Measurements from ENCODE around the gene ASAP3. TPM values are rescaled to one million over a fixed set of nuclear protein-coding genes. Genes with fewer than 3 reads are reported as not detected.

Gene ASAP3
- 10 to 100 TPM; 38.6 to 47.2 TPM for total RNA-seq

DNA sequence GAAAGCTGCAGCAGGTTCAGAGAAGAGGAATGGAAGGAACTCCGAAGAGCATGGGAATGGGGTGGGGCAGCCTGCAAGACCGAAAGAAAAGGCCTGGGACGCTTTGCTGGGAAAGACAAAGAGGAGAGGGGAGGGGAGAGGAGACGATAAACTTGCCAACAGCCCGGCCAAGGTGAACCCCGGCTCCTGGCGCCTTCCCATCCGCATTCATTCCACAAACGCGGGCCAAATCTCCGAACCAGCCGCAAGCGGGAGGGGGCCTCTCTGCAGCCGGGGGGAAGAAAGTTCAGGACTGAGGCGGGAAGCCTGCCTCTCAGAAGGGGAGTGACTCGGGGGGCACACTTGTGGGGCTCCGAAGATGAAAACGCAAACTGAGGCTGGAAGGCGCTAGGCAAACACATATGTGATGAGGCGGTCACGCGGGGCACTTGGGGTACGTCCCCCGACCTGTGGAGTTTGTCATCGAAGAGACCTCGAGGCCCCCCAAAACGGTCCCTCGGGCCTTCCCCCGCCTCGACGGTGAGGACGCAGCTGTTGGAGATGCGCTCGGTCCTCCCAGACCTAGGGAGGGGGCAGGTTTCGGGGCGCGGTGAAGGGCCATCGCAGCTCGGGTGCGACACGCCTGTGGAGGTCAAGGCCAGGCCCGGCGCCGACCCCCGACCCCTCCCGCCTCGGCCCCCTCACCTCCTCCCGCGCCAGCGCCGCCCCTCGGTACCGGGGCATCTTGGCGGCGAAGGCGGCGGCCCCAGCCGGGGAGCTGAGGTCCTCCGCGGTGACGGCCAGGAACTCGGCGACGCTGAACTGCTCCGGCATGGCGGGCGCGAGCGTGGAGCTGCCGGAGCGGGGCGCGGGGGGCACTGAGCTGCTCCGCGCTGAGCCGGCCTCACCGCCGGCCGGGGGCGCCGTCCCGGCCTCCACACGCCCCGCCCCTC, at the start of gene ASAP3:
Gene ASAP3, minus strand, starts transcription at position 859 of the 932 bp plus-strand sequence. Its CDS starts 46 bp downstream, at position 813.
- no peaks in the 10 kb centered on the region for H3K9me3 ChIP-seq
- H3K4me3 ChIP-seq = peak within 1 kb of the TSS; percentile 88 to 98
- peak in 1 of 2 donors; percentile 43 for TF ChIP-seq CTCF (IDR thresholded peaks at IDR 0.05)
- no peak for DNase-seq (ENCODE audit: low spot score)
- no peaks in the 10 kb centered on the region for H3K27me3 ChIP-seq
- H3K4me1 ChIP-seq = peaks cover 0 to 50% of the 10 kb centered on the region in 2 donors
- H3K36me3 ChIP-seq = no peaks in the 10 kb centered on the region
- peak within 1 kb of the TSS; percentile 93 to 97 for H3K27ac ChIP-seq

- peaks cover 0 to 29% of the 10 kb centered on the region in 2 donors for H3K4me1 ChIP-seq
Measured at GRCh38 chr1:23533246-23534023, 49.5 kb upstream of the ASAP3 start.

GRCh38 chr1:23531562-23532094, 47.6 kb upstream of the ASAP3 start:
- H3K27me3 ChIP-seq = no peaks in the 10 kb centered on the region
- no peak for TF ChIP-seq CTCF (IDR thresholded peaks at IDR 0.05)
- H3K27ac ChIP-seq = peak overlapping the region in 1 of 2 donors; percentile 19
- peaks cover 0 to 36% of the 10 kb centered on the region in 2 donors for H3K4me1 ChIP-seq
- peak overlapping the region; percentile 23 to 62 for H3K4me3 ChIP-seq
- no peaks in the 10 kb centered on the region for H3K36me3 ChIP-seq
- H3K9me3 ChIP-seq = no peaks in the 10 kb centered on the region
- no peak for DNase-seq (ENCODE audit: low spot score)

More at GRCh38 chr1:23533246-23534023, 49.5 kb upstream of the ASAP3 start:
- Histone ChIP-seq H3K9me3 (no peaks in the 10 kb centered on the region), H3K27me3 (no peaks in the 10 kb centered on the region), H3K27ac (no peak overlapping the region), H3K4me3 (no peak overlapping the region), H3K36me3 (no peaks in the 10 kb centered on the region)
- no peak for TF ChIP-seq CTCF (IDR thresholded peaks at IDR 0.05)
- DNase-seq (ENCODE audit: low spot score) = no peak

DNA sequence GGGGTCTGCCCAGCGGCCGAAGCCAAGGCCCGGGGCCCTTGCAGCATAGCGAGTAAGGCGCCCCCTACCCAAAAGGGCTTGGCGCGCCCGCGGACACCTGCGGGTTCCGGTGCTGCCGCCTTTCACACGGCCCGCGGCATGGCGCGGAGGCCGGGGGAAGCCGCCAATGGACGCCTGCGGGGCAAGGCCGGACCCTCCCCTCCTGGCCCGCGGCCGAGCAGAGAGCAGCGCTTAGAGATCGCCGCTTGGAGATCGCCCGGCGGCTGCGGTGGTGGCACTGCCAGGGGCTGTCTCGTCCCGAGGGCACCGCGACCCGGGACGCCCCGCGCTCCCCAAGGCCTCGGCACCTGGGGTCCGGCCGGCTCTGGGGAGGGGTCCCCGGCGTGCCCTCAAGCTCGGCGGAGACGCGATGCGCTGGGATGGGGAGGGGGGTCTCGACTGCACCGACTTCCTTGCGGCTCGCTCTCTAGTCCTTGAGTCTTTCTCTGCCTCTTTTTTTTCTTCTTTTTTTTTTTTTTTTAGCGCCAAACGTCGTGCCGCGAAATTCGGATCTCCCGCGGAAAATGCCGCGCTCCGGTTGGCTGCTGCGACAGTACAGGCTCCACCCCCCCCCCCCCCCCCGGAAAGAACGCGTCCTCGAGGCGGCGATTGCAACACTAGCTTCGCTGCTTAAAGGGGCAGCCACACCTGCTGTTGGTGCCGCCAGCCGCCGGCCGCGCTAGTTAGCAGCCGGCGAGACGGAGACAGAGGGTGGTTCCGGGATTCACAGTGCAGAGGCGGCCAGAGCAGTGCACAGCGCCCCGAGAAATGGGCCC, 47.0 kb upstream of the ASAP3 start, which contains the start of gene E2F2:
Gene E2F2, minus strand, starts transcription at position 487 of the 815 bp plus-strand sequence. Its CDS starts 440 bp downstream, at position 47.
- Histone ChIP-seq H3K36me3 (no peaks in the 10 kb centered on the region), H3K27ac (peak within 1 kb of the TSS in 1 of 2 donors; percentile 19), H3K4me3 (peak within 1 kb of the TSS; percentile 38 to 62), H3K27me3 (no peaks in the 10 kb centered on the region), H3K4me1 (peaks cover 0 to 36% of the 10 kb centered on the region in 2 donors), H3K9me3 (no peaks in the 10 kb centered on the region)
- TF ChIP-seq CTCF (IDR thresholded peaks at IDR 0.05) = peak in 1 of 2 donors; percentile 23
- peak; percentile 86 for DNase-seq (ENCODE audit: low spot score)

Measured in right atrium auricular region (tissue), 2 donors.